DMS53 treated with DMSO at 0.1 percent for 48 hours (cell line): ENCODE measurements around the gene TMEM208.

Source experiments
- DNase-seq: peaks from one replicate; lab custom pipeline; 2025; ENCODE audit not compliant: unreplicated experiment; lab: John Stamatoyannopoulos, UW

The TMEM208 gene

DNA sequence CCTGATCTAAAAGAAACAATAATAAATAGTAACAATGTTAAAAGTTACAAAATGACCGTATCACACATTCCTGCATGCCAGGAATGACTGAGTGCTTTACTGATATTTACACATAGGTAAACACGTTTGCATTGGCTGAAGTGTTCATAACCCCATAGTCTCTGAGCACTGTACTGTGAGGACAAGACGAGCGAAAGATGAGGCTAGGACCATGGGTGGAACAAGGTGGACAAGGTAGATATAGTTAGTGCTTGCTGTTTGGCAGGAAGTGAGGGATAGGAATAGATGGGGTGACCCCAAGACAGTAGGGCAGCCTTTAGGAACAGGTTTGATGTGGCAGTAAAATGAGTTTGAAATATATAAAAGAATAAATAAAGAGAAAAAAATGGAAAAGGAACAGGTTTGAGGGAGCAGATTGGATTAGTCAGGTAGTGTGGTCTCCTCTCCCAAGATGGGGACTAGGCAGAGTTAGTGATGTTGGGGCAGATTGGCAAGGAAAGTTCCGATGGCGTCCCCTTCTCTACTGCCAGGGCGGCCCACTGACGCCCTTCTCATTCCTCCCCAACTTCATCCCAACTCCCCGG, 35.4 kb upstream of the TMEM208 start:
- no peak for DNase-seq

DNA sequence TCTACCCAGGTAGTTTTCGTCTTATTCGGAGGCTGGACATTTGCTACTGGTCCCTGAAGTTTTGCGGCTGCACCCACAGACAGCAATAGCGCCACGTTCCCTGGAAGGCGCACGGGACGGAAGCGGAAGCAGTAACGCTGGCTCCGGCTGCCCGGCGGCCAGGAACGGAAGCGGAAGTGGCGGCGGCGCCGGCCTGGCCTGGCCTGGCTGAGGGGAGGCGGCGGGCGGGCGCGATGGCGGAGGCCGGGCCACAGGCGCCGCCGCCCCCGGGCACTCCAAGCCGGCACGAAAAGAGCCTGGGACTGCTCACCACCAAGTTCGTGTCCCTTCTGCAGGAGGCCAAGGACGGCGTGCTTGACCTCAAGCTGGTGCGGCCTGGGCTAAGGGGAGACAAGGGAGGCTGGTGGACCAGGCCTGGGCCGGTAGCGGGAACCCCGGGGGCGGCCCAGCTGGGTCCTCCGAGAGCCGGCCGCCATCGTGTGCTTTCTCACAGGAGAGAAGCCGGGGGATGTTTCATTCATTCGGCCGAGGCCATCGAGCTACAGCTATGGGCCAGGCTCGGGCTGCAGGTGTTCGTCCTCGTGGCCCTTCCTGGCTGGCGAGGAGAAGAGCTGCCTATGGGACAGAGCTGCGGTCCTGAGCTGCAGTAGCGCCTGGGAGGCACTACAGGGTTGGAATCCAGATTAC, 34.8 kb upstream of the TMEM208 start, which contains the start of gene E2F4:
E2F4 (plus strand) TSS at position 161 of the 687 bp plus-strand sequence; CDS start at position 234, 73 bp downstream.
- DNase-seq, result peak; percentile 77

DNA sequence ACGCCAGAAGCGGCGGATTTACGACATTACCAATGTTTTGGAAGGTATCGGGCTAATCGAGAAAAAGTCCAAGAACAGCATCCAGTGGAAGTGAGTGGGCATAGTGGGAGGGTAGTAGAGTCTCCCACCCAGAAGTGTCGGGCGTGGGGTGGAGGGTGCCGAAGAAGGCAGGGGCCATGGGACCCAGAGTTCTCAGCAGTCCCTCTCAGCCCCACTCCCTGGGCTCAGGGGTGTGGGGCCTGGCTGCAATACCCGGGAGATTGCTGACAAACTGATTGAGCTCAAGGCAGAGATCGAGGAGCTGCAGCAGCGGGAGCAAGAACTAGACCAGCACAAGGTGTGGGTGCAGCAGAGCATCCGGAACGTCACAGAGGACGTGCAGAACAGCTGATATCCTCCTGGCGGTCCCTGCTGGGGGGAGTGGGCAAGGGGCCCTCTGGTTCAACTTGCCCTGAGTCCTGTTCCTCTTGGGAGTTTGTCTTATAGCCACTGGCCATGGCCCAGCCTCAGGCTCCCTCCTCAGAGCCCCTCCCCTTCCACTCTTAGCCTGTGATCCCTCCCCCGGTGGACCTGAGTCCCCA, 34.1 kb upstream of the TMEM208 start:
- no peak for DNase-seq

DNA sequence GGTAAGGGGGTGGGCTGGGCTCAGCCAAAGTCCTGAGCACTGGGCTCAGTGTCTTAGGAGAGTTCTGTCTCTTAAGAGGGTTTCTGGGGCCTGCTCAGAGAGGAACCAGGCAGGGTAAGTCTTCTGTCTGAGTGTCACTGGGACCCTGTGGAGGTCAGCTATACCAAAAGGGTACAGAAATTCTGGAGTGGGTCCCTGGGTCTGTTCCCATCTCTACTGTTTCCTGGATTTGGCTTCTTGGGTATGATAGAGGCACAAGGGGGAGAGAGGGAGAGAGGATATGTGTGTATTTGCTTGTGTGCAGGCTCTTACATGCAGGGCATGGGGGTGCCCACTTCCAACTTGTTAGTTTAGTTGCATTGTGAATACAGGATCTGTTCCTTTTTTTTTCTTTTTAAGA, 33.4 kb upstream of the TMEM208 start:
- DNase-seq, result no peak

DNA sequence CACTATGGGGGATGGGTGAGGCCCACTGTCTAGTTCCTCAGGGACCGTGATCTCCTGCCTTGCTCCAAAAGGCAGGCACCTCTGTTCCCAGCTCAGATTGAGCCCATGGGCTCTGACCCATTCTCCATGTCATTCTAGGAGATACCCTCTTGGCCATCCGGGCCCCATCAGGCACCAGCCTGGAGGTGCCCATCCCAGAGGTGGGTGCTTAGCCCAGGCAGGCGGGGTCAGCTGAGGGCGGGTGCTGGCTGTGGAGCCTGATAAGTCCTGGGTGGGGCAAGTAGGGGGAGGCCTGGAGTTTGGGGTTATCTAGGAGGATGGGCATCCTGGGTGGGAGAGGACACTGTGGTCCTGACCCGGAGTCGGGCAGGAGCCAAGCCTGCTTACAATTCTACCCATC, 32.7 kb upstream of the TMEM208 start:
- no peak for DNase-seq

- DNase-seq, result no peak
Observed at GRCh38 chr16:67195676-67196075, 31.3 kb upstream of the TMEM208 start.

DNA sequence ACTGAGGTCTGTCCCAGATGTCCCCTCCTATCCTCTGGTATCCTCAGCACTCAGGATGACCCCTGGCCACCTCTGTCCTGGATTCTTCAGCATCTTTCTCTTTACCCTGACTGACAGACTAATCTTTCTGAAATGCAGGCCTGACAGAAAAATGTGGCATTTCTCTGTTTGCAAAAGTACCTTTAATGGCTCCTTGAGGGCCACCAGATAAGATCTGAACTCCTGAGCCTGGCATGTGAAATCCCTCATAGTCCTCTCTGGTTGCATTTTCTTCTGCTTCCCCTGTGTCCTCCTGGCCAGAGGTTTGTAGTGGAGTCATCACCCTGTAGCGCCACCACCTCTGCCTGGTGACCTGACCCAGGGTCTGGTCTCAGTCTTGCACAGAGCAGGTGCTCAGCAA, 30.0 kb upstream of the TMEM208 start:
- DNase-seq, result no peak

- no peak for DNase-seq
Observed at GRCh38 chr16:67197704-67198103, 29.2 kb upstream of the TMEM208 start.

GRCh38 chr16:67198238-67198734, 28.6 kb upstream of the TMEM208 start:
- DNase-seq, result peak; percentile 55

- peak; percentile 60 for DNase-seq
Observed at GRCh38 chr16:67199011-67199807, 27.7 kb upstream of the TMEM208 start, which contains the start of gene ELMO3. TSS of gene ELMO3 (plus strand) at chr16:67199131. CDS start at chr16:67199327, 196 bp downstream.

GRCh38 chr16:67199808-67200198, 27.1 kb upstream of the TMEM208 start:
- no peak for DNase-seq

DNA sequence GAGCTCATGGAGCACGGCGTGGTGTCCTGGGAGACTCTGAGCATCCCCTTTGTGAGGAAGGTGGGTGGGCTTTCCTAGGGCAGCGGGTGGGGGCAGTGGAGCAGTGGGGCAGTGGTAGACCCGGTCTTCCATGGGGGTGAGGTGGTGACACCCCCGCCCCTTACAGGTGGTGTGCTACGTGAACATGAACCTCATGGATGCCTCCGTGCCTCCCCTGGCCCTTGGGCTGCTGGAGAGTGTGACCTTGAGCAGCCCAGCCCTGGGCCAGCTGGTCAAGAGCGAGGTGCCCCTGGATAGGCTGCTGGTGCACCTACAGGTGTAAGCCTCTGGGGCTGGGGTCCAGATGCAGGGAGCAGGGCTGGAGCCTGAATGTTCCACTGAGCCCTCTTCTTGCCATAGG, 26.4 kb upstream of the TMEM208 start:
- DNase-seq, result no peak

GRCh38 chr16:67201411-67202345, 25.3 kb upstream of the TMEM208 start:
- DNase-seq, result no peak

GRCh38 chr16:67202426-67202825, 24.5 kb upstream of the TMEM208 start:
- DNase-seq, result no peak

- DNase-seq, result no peak
Observed at GRCh38 chr16:67202956-67203493, 23.9 kb upstream of the TMEM208 start.

DNA sequence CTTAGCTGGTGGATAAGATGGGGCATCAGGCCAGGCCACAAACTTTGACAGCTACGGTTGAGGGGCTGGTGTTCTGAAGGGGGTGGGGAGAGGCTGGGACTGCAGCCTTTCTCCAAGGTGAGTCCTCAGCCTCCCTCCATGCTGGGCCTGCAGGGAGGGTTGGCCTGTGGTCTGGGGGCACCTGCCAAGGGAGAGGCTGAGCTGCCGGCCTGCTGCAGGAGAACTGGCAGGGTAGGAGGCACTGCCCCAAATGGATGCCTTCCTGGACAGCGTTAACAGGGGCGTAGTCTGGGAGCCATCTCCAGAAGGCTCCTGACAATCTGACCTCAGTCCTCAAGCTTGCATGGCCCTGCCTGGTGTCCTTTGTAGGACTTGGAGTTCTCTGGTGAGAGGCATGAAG, 22.9 kb upstream of the TMEM208 start:
- no peak for DNase-seq

GRCh38 chr16:67206129-67206837, 20.6 kb upstream of the TMEM208 start:
- no peak for DNase-seq

GRCh38 chr16:67206838-67207248, 20.1 kb upstream of the TMEM208 start:
- DNase-seq, result no peak
